ENCODE data around the gene SNCAIP.

Gene SNCAIP

DNA sequence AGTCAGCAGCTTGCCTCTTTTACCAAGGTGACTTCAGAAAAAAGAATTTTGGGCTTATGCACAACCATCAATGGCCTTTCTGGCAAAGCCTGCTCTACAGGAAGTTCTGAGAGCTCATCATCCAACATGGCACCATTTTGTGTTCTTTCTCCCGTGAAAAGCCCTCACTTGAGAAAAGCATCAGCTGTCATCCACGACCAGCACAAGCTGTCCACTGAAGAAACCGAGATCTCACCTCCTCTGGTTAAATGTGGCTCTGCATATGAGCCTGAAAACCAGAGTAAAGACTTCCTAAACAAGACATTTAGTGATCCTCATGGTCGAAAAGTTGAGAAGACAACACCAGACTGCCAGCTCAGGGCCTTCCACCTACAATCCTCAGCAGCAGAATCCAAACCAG, 111.2 kb downstream of the SNCAIP start:
- no peak for DNase-seq

DNA sequence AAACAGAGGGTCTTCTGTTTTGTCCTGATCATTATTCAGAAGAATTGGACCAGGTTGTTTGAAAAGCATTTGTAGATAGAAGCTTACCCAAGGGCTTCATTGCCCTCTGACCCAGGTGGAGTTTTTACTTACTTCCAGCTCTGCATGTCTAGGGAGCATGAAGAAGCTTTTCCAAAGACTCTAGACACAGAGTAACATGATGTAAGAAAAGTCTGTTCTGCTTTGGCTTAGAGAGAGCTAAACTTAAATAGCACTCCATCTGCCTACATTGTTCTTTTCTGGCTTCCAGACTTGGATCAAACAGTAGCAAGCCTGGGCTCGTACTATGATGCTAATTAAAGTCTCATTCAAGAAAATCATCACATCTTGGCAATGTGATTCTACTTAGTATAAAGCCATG, 112.1 kb downstream of the SNCAIP start:
- DNase-seq: peak in 2 of 51 donors; percentile 6 to 22

DNA sequence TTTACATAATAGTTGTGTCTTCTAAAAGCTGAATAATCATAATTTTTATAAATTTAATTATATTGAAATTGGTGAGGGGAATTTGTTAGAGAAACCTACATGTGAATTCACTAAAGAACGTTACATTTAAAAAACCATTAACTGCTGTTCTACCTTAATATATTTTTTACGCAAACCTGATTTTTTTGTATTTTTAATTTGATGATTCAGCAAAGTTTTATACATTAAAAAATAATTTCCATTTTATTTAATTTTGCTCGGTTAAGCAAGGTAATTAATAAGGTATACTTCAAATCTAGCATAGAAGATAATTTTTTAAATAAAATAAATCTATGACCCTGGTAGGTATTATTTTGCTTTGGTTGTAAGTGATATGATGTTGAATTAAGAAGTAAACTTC, 114.3 kb downstream of the SNCAIP start:
- DNase-seq: no peak

DNA sequence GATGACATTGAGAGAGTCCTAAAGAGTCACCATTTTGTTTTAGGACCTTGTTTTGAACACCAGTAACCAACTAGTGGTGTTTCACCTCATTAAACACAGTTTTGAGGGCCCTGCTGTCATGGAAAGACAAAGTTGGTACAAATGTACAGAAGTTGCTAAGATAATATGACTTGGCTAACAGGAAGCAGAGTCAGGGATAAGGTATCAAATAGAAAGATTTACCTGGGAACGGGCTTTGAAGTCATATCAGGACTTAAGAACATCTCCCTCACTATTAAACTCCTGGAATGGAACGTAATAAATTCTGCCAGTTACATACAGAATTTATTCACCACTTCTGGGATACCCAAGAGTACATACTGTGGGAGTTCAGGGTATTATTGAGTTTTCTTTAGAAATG, 115.6 kb downstream of the SNCAIP start:
- no peak for DNase-seq

DNA sequence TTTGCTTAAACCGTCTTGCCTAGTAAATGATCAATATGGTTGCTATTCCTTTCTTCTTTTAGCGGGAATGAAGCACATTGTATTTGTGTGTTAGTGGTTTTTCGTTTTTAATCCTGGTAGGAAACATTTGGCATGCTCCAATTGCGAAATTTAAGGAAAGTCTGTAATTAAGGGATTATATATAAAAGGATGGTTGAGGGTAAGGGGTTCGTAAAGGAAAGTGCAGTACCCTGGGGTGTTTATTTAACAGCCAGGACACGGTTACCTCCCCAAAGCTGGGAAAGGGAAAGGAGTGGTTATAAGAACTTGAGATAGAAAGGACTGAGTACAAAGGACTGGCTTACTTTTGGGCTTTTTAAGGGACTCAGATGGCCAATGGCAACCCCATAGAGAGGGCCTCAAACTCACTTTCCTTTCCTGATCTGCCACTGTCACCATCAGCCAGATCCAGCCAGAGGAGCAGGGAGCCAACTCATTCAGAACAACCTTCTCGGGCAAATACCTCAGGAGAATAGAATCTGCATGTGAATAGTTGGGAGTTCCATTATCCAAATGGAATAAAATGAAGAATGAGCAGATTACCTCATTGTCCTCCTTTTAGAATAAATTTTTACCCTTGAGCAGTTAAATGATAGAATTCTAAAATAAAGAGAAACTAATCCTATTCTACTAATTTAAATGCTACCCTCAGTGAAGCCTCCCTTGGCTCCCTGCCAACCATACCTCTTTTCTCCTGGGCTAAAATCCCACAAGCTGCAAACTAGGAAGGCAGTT, 117.7 kb downstream of the SNCAIP start:
- DNase-seq: peak in 2 of 51 donors; percentile 2 to 3

DNA sequence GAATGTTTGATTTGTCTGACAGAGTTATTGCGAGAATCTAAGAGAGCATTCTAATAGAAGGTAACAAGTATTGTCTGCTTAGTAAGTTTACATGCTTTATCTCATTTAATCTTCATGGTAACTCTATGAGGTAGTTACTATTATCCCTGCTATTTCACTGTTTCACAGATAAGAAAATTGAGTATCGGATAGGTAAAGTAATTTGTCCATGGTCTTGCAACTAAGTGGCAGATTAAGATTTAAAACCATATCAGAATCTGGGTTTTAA, 118.2 kb downstream of the SNCAIP start:
- no peak for DNase-seq

DNA sequence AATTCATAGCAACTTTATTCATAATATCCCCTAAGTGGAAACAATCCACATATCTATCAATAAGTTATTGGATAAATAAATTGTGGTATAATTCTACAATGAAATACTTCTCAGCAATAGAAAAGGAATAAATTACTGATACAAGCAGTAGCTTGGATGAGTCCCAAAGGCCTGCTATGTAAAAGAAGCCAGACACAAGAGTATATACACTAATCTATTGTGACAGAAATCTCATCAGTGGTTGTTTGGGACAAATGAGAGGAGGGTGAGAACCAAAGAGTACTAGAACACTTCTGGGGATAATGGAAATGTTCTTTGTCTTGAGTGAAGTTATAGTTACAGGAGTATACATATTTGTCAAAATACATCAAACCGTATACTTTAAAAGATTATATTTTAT, 119.3 kb downstream of the SNCAIP start:
- no peak for DNase-seq

DNA sequence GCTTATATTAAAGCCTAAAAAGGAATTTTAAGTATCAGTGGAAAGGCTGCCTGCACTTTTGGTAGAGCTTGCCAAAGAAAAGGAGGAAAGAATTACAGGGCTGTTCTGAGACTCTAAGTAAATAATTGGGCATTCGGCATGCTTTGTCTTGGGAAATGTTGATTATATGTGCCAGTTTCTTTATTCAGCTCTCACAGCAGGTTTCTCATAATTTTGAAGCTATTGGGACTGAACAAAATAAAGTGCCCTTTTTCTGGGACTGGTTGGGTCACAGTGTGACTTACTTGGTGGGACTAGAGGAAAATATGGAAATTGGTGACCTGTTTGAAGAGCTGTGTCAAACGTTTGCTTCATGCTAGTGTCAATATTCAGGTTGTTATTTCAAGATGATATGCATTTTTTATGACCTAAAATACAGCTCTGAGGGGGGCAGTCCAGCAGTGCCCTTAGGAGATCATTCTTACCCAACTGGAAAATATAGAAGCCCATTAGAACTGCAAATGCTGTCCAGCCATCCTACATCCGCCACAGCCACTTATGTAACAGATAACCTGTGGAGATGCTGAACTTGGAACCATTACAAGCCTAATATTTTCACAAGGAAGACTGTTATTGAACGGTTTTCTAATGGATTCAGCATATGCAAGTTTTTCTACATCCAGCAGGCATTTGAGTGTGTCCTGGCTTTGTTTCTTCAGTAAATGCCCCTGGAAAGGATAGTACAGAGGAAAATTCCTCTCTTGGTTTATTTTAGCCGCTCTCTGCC, 122.4 kb downstream of the SNCAIP start:
- peak in 1 of 51 donors; percentile 42 for DNase-seq

DNA sequence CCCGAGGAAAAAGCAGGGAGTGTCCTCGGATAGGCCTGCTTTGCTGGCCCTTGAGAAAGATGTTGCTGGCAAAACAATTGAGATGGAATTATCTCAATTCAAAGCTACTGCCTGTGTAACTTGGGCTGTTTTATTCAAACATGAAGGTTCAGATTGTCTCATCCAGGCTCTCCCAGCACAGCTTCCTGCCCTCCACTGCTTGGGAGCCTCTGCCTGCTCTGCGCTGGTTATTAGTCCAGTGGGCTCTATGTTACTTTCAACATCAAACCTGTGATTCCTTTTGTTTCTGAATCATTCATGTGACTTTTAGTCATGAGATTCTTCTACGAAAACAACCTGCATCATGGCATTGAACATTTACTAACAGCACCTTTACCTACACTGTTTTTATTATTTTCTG, 123.2 kb downstream of the SNCAIP start:
- peak in 2 of 51 donors; percentile 16 to 57 for DNase-seq

DNA sequence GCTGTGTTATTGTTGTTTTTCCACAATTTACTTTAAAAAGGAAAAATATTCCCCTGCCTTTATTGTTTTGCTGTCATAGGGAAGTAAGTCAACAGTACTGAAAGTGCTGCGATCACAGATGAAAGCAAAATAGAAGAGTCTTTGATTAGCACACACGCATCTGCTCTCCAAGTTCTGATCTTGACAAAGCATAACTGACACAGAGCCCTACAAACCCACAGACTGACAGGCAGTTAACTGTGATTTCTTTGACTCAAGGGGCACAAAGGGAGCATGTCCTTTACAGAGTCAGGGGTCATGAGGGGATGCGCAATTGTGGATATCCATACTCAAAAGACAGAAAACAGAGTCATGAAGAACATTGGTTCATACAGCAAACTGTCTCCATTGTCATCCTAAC, 123.7 kb downstream of the SNCAIP start:
- peak in 4 of 51 donors; percentile 2 to 57 (median 6) for DNase-seq

DNA sequence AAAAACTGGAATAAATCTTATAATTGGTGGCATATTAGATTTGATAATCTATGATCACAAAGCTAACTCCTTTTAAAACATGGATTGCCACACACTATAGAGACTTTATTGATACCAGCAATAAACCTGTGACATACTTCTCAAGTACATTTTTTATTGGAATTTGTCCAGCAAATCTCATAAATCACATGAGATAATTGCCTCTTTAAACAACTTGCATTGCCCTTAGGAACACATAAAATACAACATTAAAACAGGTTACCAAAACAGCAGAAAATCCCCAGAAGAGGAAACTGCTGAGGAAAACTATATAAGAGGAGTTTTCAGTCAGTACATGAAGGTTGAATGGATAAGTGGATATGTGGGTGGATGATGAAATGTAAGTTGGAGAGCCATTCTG, 124.6 kb downstream of the SNCAIP start:
- no peak for DNase-seq

DNA sequence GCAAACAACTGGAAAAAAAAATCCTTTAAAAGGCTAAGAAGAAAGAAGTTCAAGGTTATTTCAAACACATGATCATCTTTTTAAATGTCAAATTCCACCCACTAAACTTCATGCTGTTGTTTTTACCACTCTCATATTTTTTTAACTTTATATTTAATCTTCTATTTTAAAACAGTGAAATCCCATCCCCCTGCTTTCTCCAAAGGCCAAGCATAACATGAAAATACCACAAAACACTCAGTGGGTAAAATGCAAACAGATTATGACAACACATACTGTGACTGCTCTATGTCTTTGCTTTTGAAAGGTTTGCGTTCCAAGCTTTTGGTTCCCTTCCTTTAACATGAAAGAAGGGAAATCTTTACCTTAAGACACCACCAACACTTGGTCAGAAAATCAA, 127.6 kb downstream of the SNCAIP start:
- no peak for DNase-seq

DNA sequence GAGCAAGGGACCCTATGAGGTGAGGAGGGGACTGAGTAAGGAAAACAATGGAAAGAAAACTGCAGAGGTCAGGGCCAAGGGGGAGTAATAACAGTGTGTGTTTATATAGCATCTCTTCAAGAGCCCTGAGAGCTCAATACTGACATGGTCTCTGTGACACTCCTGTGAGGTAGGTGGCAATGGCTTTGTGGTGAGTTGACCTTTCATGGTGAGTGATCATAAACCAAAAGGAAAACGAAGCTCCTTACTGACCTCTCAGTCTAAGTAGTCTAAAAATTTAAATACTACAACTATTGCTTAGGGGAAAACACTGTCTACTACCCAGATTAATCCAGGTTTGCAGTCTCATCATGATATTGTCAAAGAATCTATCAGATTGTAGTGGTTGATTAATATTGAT, 130.9 kb downstream of the SNCAIP start:
- no peak for DNase-seq

DNA sequence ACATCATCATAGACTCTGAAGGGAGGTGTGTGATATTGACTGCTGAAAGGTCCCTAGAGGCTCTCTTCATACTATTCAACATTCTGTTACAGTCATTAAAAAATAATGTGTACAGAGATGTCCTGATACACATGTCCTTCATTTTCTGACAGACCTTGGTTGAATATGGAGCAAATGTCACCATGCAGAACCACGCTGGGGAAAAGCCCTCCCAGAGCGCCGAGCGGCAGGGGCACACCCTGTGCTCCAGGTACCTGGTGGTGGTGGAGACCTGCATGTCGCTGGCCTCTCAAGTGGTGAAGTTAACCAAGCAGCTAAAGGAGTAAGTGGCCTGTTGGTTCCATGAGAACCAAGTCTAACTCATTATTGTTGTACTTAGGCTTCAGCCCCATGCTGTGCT, 132.4 kb downstream of the SNCAIP start:
- DNase-seq: no peak

DNA sequence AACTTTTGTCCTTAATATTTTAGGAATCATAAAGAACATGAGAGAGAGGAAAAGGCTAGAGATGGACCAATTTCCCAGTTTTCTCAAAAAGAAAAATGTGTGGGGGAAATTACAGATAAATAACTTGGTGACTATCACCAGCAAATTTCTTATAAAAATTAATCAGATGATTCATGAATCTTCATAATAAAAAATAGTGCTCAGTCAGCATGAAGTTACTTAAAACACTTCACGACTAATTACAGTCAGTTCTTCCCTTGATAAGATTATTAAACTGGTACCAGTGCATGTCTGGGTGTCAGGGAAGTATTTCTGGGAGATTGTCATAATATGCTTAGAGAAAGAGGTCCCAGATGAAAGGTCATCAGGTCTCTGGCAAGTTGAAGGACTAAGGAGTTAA, 133.0 kb downstream of the SNCAIP start:
- DNase-seq: no peak

DNA sequence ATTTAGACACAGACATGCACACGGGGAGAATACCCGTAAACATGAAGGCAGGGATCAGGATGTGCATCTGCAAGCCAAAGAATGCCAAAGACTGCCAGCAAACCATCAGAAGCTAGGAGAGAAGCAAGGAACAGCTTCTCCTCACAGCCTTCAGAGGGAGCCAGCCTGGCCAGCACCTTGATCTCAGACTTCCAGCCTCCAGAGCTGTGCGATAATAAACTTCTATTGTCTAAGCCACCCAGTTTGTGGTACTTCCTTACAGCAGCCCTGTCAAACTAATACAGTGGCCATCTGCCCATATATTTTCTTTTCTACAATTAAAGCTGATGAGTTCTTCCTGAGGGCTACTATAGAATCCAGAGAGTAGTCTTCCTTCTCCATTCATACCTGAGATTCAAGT, 135.0 kb downstream of the SNCAIP start:
- no peak for DNase-seq

DNA sequence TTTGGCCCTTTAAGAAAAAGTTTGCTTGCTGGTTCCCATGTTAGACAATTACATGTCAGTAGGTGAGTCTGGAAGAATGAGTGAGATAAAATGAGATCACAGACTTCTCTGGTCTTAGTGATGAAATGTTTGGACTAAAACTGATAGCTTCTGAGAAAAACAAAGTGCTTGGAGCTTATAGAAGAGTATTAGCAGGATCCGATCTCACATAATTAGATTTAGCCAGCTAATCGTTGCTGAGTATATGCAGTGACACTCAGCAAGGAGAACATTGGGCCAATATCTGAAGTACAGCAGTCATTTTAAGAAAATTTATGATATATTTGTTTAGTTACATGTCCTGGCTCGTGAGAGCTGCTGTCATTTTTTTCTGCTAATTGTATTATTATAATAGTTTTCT, 135.8 kb downstream of the SNCAIP start:
- no peak for DNase-seq

DNA sequence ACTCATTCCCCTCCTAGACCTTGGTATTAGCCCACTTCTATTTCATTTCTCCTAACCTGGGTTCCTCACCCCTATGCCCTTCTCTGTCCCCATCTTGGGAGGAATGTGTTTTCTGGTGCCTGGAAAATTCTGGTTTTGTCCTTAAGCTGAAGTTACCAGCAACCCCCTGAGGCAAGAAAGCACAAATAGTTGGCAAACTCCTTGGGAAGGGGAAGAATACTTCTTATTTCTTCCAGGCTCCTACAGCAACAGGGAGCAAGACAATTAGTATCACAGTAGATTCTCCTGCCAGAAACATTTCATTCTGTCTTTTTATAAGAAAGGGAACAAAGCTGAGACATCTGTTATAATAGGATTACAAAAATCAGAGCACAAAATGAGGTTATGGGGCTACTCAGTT, 142.5 kb downstream of the SNCAIP start:
- no peak for DNase-seq

DNA sequence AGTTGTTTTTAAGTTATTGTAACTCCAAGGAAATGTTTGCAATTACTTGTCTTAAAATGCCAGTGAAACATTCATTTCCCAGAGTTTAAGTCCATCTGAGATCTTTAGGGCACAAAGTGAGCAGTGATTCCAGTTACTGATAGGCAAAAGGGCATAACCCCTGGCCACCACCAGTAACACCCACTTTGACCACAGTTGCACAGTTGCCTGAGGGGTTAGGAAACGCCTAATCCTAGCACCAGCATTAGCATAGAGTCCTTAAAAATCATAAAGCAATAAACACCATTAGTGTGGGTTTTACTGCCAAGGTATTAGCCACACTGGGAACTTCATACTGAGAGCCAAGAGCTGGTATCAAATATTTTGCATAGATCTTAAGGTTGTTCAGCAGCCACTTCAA, 143.9 kb downstream of the SNCAIP start:
- no peak for DNase-seq

DNA sequence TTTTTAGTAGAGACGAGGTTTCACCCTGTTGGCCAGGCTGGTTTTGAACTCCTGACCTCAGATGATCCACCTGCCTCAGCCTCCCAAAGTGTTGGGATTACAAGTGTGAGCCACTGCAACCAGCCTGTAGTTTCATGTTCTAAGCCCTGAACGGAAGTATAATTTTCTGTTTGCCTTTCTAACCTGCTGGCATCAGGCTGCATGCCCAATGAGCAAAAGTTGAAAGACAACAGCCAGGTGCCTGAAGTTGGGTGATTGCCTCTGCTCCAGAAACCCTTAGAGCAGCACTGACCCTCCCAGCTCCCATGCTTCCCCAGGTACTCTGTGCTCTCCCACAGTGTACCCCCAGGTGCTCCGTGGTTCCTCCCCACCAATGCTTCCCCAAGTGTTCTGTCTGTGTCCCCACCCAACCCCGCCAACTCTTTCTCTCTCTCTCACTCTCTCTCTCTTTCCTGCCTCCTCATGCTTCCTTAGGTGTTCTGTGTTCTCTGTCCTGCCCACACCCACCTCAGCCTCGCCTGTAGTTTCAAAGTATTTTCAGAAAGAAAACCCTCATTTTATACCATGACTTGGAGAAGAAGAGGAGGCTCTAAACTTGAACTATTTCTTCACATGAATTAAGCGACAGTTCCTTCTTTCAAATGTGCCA, 145.3 kb downstream of the SNCAIP start:
- DNase-seq: no peak

DNA sequence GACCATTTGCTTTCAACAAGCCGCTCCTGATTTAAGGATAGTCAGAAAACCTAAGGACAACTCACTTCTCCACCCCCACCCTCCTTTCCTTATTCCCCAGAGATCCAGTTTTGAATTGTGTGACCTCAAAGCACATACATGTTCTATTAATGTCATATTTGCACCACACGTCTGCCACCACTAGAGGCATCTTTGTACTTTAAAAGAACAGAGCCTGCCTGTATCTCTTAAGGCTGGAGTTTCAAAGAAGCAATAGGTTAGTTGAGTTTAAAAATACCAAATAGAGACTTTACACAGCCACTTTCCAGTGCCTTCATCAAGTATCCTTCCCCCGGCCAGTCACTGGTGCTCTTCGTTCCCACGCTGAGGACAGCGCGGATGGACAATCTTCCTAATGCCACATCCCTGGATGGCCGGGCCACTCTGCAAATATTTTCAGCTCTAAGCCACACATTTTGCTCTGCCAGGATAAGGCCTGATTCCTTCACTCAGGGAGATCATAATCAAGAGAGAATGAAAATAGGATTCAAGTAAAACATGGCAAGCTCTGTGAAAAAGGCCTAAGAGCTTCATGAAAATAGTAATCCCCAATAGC, 146.3 kb downstream of the SNCAIP start:
- DNase-seq: no peak

DNA sequence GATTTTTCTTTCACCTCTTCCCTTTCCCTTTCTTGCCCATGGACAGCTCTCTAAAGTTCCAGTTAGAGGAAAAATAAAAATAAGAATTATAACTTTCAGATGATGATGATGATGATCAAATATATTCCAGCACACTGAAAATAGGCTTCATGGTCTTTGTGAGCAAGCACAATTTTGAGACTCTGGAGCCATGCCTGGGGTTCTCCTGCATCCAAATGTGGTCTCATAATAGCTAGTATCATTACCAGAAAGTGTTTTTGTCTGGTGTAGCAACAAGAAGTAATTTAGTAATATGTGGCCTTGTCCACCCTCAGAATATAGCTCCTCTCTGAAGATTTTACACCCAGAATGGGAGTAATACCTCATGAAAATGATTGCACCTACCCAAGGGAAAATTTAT, 150.4 kb downstream of the SNCAIP start:
- DNase-seq: no peak

DNA sequence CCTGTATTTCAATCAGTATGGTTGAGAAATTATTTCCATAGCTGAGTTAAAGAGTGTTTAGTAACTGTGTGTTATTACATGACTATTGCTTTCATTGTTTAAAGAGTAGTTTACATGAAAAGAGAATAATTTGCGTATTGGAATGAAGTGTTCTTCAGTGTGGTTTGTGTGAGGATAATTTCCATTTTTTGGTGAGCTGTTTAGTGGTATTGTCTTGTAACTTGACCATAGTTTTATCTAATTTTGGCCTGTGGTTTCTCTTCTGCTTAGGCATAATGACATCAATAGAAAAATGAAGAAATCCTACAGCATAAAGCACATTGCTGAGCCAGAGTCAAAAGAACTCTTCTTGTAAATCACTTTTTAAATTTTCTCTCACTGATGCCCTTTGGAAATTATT, 151.2 kb downstream of the SNCAIP start:
- no peak for DNase-seq
